PC-3 (cell line): ENCODE data around the gene DENND5B.

ENCODE experiments used
- EZH2 ChIP-seq: fragments of 300-600 bp; sonication (generic); IDR thresholded peaks from one replicate; pipeline ENCODE4 v1.6.1; 2017; ENCODE audit warnings: antibody characterized with exemption, mild to moderate bottlenecking, low read length; ENCODE audit not compliant: unreplicated experiment
- EZH2phosphoT487 ChIP-seq: fragments of 300-600 bp; sonication (generic); IDR thresholded peaks from 2 replicates; pipeline ENCODE4 v1.6.1; 2018; ENCODE audit warnings: mild to moderate bottlenecking, antibody characterized with exemption, low read length, borderline replicate concordance
- TF ChIP-seq, protein P1 (sequence below): fragments of 300-600 bp; sonication (generic); conservative IDR thresholded peaks from 2 replicates; pipeline ENCODE4 v1.5.1; 2017; ENCODE audit warnings: antibody characterized with exemption, low read depth, mild to moderate bottlenecking, low read length

DNA sequence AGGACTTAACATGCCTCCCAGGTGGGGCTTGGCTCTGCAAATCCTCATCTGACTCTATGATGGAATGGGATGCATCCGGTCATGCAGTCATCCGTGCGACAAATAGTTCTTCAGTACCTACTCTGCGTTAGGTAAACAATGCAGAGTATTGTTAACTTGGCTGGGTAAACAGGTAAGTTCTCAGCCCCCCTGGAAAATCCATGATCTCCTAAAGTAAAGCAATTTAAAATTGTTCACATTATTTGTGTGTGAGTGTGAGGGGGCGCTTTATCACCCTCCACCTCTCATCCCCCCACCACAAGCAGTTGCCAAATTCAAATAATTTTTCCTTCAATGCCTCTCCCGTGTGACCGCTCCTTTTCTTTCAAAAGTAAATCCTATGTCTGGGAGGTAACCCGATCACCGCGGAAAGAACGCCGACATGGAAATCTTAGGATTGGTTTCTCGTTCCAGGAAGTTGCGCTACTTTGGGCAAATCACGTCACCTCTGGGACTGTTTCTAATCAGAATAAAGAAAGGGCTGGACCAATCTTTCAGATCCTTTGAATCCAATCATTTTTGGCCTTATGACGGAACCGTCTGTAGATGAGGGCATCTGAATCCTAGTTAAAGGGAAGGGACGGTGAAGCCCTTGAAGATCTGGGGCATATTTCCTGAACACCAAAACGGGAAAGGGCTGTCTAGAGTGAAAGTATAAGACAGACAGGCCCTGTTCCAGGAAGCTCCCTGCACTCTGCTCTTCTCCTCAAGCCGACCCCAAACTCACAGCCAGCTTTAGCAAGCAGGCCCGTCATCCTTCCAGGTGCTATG is 221.0 kb downstream of the DENND5B start:
- TF ChIP-seq, protein P1, sequence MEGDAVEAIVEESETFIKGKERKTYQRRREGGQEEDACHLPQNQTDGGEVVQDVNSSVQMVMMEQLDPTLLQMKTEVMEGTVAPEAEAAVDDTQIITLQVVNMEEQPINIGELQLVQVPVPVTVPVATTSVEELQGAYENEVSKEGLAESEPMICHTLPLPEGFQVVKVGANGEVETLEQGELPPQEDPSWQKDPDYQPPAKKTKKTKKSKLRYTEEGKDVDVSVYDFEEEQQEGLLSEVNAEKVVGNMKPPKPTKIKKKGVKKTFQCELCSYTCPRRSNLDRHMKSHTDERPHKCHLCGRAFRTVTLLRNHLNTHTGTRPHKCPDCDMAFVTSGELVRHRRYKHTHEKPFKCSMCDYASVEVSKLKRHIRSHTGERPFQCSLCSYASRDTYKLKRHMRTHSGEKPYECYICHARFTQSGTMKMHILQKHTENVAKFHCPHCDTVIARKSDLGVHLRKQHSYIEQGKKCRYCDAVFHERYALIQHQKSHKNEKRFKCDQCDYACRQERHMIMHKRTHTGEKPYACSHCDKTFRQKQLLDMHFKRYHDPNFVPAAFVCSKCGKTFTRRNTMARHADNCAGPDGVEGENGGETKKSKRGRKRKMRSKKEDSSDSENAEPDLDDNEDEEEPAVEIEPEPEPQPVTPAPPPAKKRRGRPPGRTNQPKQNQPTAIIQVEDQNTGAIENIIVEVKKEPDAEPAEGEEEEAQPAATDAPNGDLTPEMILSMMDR = no peak
- TF ChIP-seq EZH2 = no peak
- no peak for TF ChIP-seq EZH2phosphoT487
